Memory B cell (primary cell): Measurements from ENCODE around the gene SOAT2.

Experiments used
- ATAC-seq: fragments of 150-1000 bp; cut with Tn5 transposase; 2 replicates; pipeline ENCODE4 v1.10.0; 2021; ENCODE audit warnings: low read depth, mild to moderate bottlenecking, moderate library complexity
- DNase-seq, 2 donors: peaks; one replicate each; pipeline ENCODE4 v3.0.0; 2022; ENCODE audit warnings: low spot score in 2 of 2
- H3K27ac Mint-ChIP-seq: one replicate; pipeline ENCODE4 v1.8.0; 2022; ENCODE audit warnings: mild to moderate bottlenecking, moderate library complexity, mixed read lengths
- H3K27me3 Mint-ChIP-seq: one replicate; pipeline ENCODE4 v1.8.0; 2022; ENCODE audit warnings: mixed read lengths
- H3K36me3 Mint-ChIP-seq: one replicate; pipeline ENCODE4 v1.8.0; 2022; ENCODE audit warnings: mild to moderate bottlenecking, mixed read lengths
- H3K4me1 Mint-ChIP-seq: one replicate; pipeline ENCODE4 v1.8.0; 2022; ENCODE audit warnings: mixed read lengths
- H3K4me3 Mint-ChIP-seq: one replicate; pipeline ENCODE4 v1.8.0; 2022; ENCODE audit warnings: mild to moderate bottlenecking, moderate library complexity, mixed read lengths
- H3K9me3 Mint-ChIP-seq: one replicate; pipeline ENCODE4 v1.8.0; 2022; ENCODE audit warnings: mixed read lengths

SOAT2 gene

DNA sequence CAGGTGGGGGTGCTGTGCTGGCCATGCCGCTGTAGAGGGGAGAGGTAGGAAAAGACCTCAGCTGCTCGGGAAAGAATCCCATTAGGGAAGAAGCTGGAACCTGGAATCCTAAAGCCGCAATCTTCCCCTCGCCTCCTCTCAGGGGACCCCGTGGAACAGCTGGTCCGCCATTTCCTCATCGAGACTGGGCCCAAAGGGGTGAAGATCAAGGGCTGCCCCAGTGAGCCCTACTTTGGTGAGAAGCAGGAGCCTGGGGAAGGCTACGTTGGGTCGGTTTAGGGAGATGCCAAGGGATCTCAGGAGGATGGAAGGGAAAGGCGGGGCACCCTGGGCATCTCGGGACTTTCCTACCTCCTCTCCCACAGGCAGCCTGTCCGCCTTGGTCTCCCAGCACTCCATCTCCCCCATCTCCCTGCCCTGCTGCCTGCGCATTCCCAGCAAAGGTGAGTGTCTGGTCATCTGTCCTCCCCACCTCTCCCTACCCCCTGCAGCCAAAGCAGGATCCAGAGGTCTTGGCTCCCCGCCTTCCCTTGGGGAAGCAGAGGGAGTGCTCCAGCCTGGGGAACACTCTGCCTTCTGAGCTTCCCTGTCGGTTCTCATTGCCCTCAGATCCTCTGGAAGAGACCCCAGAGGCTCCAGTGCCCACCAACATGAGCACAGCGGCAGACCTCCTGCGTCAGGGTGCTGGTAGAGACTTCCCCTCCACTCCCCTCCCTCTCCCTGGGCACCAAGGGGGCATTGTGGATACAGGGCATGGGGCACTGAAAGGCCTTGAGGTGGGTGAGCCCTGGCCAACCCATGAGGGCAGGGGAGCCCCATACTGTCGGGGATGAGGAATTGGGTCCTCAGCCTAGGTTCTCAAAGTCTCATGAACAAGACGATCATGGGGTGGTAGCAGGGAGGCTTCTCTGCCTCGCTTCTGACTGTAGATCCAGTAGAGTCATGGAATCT, 41.0 kb upstream of the SOAT2 start:
- peaks cover 2% of the 10 kb centered on the region for H3K4me1 Mint-ChIP-seq
- ATAC-seq, result no peak
- no peaks in the 10 kb centered on the region for H3K9me3 Mint-ChIP-seq
- peaks cover 15% of the 10 kb centered on the region for H3K36me3 Mint-ChIP-seq
- DNase-seq, result no peak
- no peak overlapping the region for H3K4me3 Mint-ChIP-seq
- peaks cover 4% of the 10 kb centered on the region for H3K27me3 Mint-ChIP-seq
- H3K27ac Mint-ChIP-seq, result no peak overlapping the region

DNA sequence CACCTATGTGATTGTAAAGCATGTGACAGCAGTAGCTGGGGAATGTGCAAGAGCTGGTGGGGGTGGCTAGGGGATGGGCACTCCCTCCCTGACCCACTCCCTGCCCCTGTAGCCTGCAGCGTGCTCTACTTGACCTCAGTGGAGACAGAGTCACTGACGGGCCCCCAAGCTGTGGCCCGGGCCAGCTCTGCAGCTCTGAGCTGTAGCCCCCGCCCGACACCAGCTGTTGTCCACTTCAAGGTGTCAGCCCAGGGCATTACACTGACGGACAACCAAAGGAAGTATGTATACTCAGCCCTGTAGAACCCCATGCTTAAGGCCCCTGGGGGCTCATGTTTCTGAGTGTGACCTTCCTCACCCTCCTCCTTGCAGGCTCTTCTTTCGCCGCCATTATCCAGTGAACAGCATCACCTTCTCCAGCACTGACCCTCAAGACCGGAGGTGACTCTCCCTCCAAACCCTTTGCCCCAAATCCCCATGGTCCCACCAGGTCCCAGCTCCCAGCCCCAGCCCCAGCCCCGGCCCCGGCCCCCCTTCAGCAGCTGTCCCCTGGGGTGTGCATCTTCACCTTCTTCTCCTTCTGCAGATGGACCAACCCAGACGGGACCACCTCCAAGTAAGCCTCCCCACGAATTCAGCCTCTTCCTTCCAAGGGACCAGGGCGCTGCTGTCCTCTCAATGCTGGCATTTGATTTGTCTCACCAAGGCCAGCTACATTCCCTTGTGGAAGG, 40.1 kb upstream of the SOAT2 start:
- no peak for DNase-seq

DNA sequence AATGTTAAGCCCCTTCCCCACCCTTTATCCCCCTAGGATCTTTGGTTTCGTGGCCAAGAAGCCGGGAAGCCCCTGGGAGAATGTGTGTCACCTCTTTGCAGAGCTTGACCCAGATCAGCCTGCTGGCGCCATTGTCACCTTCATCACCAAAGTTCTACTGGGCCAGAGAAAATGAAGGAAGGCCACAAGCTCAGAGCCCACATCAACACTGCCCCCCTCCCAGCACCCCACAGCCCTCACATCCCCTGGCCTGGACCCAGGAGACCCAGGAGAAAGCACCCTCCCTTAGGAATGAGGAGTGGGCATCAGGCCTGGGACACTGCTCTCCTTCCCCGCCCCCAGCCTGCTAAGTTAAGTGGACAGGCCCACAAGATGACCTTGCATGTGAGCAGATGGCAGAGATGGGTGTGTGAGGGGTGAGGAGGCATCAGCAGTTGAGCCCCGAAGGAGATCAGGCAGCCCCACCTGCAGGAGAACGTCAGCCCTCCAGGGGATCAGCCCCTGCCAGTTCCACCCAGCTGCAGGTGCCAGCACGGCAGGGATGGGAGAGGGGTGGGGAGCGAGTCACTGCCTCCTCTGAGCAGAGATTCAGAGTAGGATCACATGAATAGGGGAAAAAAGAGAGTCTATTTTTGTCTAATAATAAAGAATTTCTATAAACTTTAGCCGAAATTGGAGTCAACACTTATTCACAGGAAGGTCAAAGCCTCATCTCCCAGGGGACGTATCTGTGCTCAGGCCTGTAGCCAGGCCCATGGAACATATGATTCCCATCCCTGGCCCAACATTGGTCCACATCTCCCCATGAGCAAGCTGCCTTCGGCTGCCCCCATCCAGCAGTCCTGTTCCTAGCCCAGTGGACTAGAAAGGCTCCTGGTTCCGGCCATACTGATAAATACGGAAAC, 39.3 kb upstream of the SOAT2 start:
- Mint-ChIP-seq H3K27ac (no peak overlapping the region), H3K9me3 (no peaks in the 10 kb centered on the region), H3K4me3 (no peak overlapping the region), H3K36me3 (peaks cover 15% of the 10 kb centered on the region), H3K4me1 (peaks cover 2% of the 10 kb centered on the region), H3K27me3 (peaks cover 2% of the 10 kb centered on the region)
- ATAC-seq (no peak), DNase-seq (no peak)

More for the DNA sequence above, 40.1 kb upstream of the SOAT2 start:
- Mint-ChIP-seq H3K36me3 (peaks cover 15% of the 10 kb centered on the region), H3K27ac (no peak overlapping the region), H3K4me3 (no peak overlapping the region), H3K27me3 (peaks cover 2% of the 10 kb centered on the region), H3K4me1 (peaks cover 2% of the 10 kb centered on the region), H3K9me3 (no peaks in the 10 kb centered on the region)
- no peak for ATAC-seq

- Mint-ChIP-seq H3K27me3 (peaks cover 2% of the 10 kb centered on the region), H3K9me3 (no peaks in the 10 kb centered on the region), H3K4me1 (peaks cover 4% of the 10 kb centered on the region), H3K36me3 (peaks cover 15% of the 10 kb centered on the region), H3K4me3 (no peak overlapping the region), H3K27ac (no peak overlapping the region)
- DNase-seq (no peak), ATAC-seq (no peak)
Observed at GRCh38 chr12:53064613-53065436, 38.5 kb upstream of the SOAT2 start.

DNA sequence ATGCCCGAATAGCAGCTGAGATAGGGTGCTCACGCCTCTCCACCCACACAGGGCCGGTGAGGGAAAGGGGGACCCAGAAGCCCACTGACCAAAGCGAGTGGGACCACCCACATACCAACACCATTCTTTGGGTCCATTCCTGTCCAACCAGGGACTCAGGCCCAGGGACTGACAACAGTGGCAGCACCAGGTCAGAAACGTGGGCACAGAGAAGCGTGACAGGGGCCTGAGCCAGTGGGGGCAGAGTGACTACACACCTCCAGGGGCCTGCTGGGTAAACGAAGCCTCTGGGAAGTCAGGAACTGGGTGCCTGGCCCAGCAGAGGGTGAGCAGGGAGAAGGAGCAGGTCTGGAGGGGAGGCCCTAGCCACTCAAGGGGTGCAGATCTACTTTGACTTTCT, 37.8 kb upstream of the SOAT2 start:
- H3K27ac Mint-ChIP-seq, result no peak overlapping the region
- ATAC-seq (no peak), DNase-seq (no peak)
- no peak overlapping the region for H3K4me3 Mint-ChIP-seq
- peaks cover 18% of the 10 kb centered on the region for H3K36me3 Mint-ChIP-seq
- H3K9me3 Mint-ChIP-seq, result no peaks in the 10 kb centered on the region
- no peaks in the 10 kb centered on the region for H3K27me3 Mint-ChIP-seq
- peaks cover 4% of the 10 kb centered on the region for H3K4me1 Mint-ChIP-seq

DNA sequence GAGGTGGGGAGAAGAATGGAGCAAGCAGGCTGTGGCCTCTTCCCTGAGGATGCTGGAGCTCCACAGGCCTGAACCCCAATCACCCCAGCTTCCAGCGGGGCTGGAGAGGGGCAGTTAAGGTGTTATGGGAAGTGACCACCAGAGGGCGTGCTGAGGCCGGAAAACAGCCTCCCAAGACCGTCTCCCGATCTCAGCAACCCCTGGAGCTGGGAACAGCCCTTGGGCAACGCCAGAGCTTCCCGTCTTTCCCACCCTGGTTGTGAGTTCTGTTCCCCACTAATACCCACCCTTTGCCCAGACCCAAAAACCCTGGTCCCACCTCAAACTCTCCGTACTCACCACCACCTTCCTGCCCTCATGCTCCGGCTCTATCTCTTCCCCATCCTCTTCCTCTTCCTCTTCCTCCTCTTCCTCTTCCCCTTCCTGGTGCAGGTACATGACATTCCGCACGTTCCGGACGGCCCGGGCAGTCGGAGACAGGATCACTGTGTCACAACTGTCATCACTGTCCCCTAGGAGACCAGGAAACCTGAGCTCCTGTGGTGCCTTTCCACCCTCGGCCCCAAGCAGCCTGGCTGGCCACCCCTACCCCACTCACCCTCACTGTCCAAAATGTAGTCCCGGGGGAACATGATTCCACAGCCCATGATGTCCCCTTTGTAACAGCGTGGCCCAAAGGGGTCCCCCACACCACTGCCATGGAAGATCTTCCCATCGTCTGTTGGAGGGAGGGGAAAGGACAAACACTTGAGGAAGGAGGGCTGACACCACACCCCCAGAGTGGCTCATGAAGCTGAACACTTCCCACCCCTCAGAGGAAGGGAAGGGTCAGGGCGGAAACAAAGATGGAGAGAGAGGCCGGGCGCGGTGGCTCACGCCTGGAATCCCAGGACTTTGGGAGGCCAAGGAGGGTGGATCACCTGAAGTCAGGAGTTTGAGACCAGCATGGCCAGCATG, 37.0 kb upstream of the SOAT2 start:
- ATAC-seq (peak; percentile 86), DNase-seq (peak; percentile 65 to 73)
- H3K36me3 Mint-ChIP-seq, result peaks cover 22% of the 10 kb centered on the region
- H3K27me3 Mint-ChIP-seq, result no peaks in the 10 kb centered on the region
- peak overlapping the region; percentile 54 for H3K27ac Mint-ChIP-seq
- no peak overlapping the region for H3K4me3 Mint-ChIP-seq
- no peaks in the 10 kb centered on the region for H3K9me3 Mint-ChIP-seq
- peaks cover 9% of the 10 kb centered on the region for H3K4me1 Mint-ChIP-seq

DNA sequence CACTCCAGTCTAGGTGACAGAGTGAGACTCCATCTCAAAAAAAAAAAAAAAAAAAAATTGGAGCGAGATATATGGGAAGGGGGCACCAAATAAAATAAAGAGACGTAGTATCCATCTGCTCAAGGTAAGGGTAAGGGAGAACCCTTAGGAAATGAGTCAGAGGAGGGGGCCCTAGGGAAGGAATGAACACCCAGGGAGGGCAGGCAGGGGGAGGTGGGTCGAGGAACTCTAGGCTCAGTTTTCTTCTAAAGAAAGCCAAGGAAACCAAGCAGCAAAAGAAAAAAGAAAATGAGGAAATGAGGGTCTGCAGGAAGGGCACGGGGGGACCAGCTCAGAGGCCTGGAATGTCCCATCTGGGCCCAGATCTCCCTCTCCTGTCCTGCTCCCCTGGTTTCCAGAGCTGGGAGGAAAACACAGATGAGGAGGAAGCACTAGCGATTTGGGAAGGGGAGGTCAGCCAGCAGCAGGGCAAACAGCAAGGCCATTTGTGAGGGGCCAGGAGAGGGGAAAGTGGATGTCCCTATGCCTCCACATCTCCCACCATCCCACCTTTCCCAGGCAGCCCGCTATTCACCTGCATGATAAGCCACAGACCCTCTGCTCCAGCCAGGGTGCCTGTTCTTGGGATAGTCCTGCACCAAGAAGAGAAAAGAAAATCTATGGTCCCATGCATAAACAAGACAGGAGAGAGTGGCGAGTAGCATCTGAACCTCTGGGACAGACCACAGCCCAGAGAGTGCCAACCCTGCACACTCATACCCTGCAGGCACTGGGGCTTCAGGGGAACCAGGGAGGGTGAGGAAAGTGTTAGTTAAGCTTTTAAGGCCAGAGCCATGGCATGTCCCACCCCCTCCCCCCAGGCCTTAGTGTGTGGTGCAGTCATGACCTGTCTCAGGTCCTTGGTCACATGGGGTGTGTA, 36.0 kb upstream of the SOAT2 start:
- no peak overlapping the region for H3K27ac Mint-ChIP-seq
- H3K9me3 Mint-ChIP-seq, result no peaks in the 10 kb centered on the region
- peaks cover 29% of the 10 kb centered on the region for H3K36me3 Mint-ChIP-seq
- no peak overlapping the region for H3K4me3 Mint-ChIP-seq
- peaks cover 11% of the 10 kb centered on the region for H3K4me1 Mint-ChIP-seq
- DNase-seq (no peak), ATAC-seq (no peak)
- H3K27me3 Mint-ChIP-seq, result no peaks in the 10 kb centered on the region

- H3K27ac Mint-ChIP-seq, result no peak overlapping the region
- H3K36me3 Mint-ChIP-seq, result peaks cover 32% of the 10 kb centered on the region
- no peak for ATAC-seq
- no peaks in the 10 kb centered on the region for H3K9me3 Mint-ChIP-seq
- no peaks in the 10 kb centered on the region for H3K27me3 Mint-ChIP-seq
- DNase-seq, result no peak
- peaks cover 17% of the 10 kb centered on the region for H3K4me1 Mint-ChIP-seq
- no peak overlapping the region for H3K4me3 Mint-ChIP-seq
Observed at GRCh38 chr12:53067993-53068770, 35.1 kb upstream of the SOAT2 start.

DNA sequence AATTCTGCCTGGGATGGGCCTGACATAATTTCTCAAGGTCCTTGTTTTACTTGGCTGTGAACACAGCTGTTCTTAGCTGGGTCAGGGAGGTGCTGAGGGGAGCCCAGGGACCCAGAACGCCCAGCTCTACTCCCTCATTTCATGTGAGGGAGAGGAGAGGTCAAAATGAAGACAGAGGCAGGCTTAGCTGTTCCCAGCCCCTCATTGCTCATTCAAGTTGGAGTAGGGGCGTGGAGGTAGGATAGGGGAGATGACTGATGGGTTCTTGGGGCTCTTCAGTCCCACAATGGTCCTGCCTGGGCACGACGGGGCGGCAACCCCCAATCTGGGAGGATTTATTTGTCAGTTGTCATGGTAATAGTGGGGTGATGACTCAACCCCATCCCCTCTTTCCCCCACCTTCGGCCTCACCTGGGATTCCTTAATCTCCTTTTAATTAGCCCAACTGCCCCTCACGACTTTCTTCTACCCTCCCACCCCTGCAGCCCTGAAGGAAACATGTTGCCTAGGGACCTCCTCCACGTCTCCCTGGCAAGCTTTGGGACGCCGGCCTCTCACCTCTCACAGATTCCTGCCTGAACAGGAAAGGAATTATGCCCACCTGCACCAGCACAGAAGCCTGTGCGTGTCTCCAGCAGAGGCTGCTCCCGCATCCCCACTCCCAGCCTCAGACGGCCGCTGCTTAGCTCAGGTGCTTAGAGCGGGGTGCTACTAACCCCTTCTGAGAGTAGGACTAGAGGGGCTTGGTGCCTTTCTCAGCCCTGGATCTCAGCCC, 34.3 kb upstream of the SOAT2 start:
- H3K4me3 Mint-ChIP-seq, result no peak overlapping the region
- DNase-seq, result no peak
- H3K27ac Mint-ChIP-seq, result no peak overlapping the region
- no peaks in the 10 kb centered on the region for H3K27me3 Mint-ChIP-seq
- no peak for ATAC-seq
- H3K36me3 Mint-ChIP-seq, result peaks cover 29% of the 10 kb centered on the region
- peaks cover 18% of the 10 kb centered on the region for H3K4me1 Mint-ChIP-seq
- H3K9me3 Mint-ChIP-seq, result no peaks in the 10 kb centered on the region

- Mint-ChIP-seq H3K27me3 (no peaks in the 10 kb centered on the region), H3K4me3 (no peak overlapping the region), H3K9me3 (no peaks in the 10 kb centered on the region), H3K27ac (no peak overlapping the region), H3K36me3 (peaks cover 34% of the 10 kb centered on the region), H3K4me1 (peaks cover 23% of the 10 kb centered on the region)
- DNase-seq (no peak), ATAC-seq (no peak)
Observed at GRCh38 chr12:53069621-53070410, 33.5 kb upstream of the SOAT2 start.
